HepG2 (cell line): ENCODE results near the gene CIB2. TPM values are rescaled to one million over a fixed set of nuclear protein-coding genes. Genes with fewer than 3 reads are reported as not detected.

Experiments used
- ATAC-seq: fragments of 200-7000 bp; cut with Tn5 transposase; 3 replicates; pipeline ENCODE4 v1.9.1; 2020; ENCODE audit warnings: mild to moderate bottlenecking, moderate library complexity
- BruUV-seq: library from RNA; stranded (reverse); fragments of 400-500 nt; replicated peaks from 2 replicates; lab custom pipeline; 2021; lab: Mats Ljungman, UMichigan
- CTCF ChIA-PET: fragments of 300-600 bp; formaldehyde crosslinking; extraction: SDS; loops from one replicate; lab custom pipeline; 2021; ENCODE audit warnings: low total read pairs, inconsistent platforms, low intra/inter-chr PET ratio; lab: Yijun Ruan, JAX
- POLR2A ChIA-PET: fragments of 350-600 bp; sonication (Branson Sonifier 250); formaldehyde crosslinking; loops from one replicate; lab custom pipeline; 2020; ENCODE audit warnings: antibody characterized with exemption, inconsistent platforms; lab: Yijun Ruan, JAX
- DNase-seq: peaks from one replicate; pipeline ENCODE4 v3.0.0-alpha.2; 2015; ENCODE audit warnings: low spot score
- FAIRE-seq: peaks from 3 replicates; lab custom pipeline; 2011; peaks lifted over from hg19 to GRCh38; lab: Jason Lieb, UNC
- H2AFZ ChIP-seq: one replicate; pipeline ENCODE4 v1.6.1; 2011; ENCODE audit warnings: low read length, inconsistent platforms
- H3K27ac ChIP-seq: fragments of 300-600 bp; 3 replicates; pipeline ENCODE4 v1.8.0; 2011; ENCODE audit warnings: mixed run types, mild to moderate bottlenecking, mixed read lengths, low read length, inconsistent platforms; ENCODE audit not compliant: insufficient read depth; ENCODE audit errors: extremely low read length
- H3K27me3 ChIP-seq, 2 experiments: fragments of 200-600 bp in 1 of 2; 2 replicates in 1 of 2; 3 replicates in 1 of 2; pipeline versions ENCODE4 v1.6.0 to v1.8.0; 2011; ENCODE audit warnings: low read length in 2 of 2, mild to moderate bottlenecking in 2 of 2, moderate library complexity in 2 of 2, inconsistent platforms in 1 of 2; ENCODE audit not compliant: insufficient read depth in 2 of 2, control insufficient read depth in 1 of 2
- H3K36me3 ChIP-seq, 2 experiments: fragments of 200-600 bp in 1 of 2; replicated peaks in 1 of 2; 2 replicates in 1 of 2; 3 replicates in 1 of 2; pipeline versions ENCODE4 v1.5.1 to v1.8.0; 2011; ENCODE audit warnings: low read length in 2 of 2, inconsistent platforms in 1 of 2; ENCODE audit not compliant: insufficient read depth in 2 of 2, control insufficient read depth in 1 of 2
- H3K4me1 ChIP-seq: 2 replicates; pipeline ENCODE4 v1.5.1; 2012; ENCODE audit warnings: low read length, inconsistent platforms; ENCODE audit not compliant: insufficient read depth
- H3K4me2 ChIP-seq: 2 replicates; pipeline ENCODE4 v1.6.0; 2011; ENCODE audit warnings: low read depth, low read length, inconsistent platforms
- H3K4me3 ChIP-seq, 3 experiments: fragments of 200-600 bp in 1 of 3; sonication (generic), shearing (Covaris generic) in 1 of 3; replicated peaks in 1 of 3; 2 replicates each; pipeline ENCODE4 v1.5.1; 2011 to 2016; ENCODE audit warnings: low read length in 3 of 3, inconsistent platforms in 2 of 3, low read depth in 2 of 3, mild to moderate bottlenecking in 2 of 3, control low read depth in 1 of 3, mixed read lengths in 1 of 3; ENCODE audit not compliant: insufficient read depth in 1 of 3
- H3K79me2 ChIP-seq: one replicate; pipeline ENCODE4 v1.6.1; 2011; ENCODE audit warnings: low read length, inconsistent platforms; ENCODE audit not compliant: insufficient read depth
- H3K9ac ChIP-seq: 2 replicates; pipeline ENCODE4 v1.6.0; 2011; ENCODE audit warnings: mild to moderate bottlenecking, low read depth, low read length, inconsistent platforms; ENCODE audit not compliant: insufficient read depth
- H3K9me3 ChIP-seq: 2 replicates; pipeline ENCODE4 v1.5.1; 2012; ENCODE audit warnings: mild to moderate bottlenecking, low read length
- H4K20me1 ChIP-seq: 2 replicates; pipeline ENCODE4 v1.6.0; 2011; ENCODE audit warnings: inconsistent platforms, mild to moderate bottlenecking, low read length, moderate library complexity; ENCODE audit not compliant: insufficient read depth
- AGO1 ChIP-seq: fragments of 200-400 bp; formaldehyde crosslinking; IDR thresholded peaks from 2 replicates; pipeline ENCODE4 v1.6.1; 2017; ENCODE audit warnings: mild to moderate bottlenecking, low read depth, low read length, moderate library complexity; ENCODE audit not compliant: poor library complexity, severe bottlenecking
- CEBPG ChIP-seq: IDR thresholded peaks from 2 replicates; pipeline ENCODE4 v1.6.1; 2016
- FOSL1 ChIP-seq: sonication (generic); formaldehyde crosslinking; IDR thresholded peaks from 2 replicates; pipeline ENCODE4 v1.9.0; 2021; ENCODE audit warnings: missing genetic modification reagents, borderline replicate concordance
- FOXP1 ChIP-seq, 2 experiments: fragments of 450-650 bp in 1 of 2; IDR thresholded peaks; 2 replicates each; pipeline ENCODE4 v1.6.1; 2017 to 2018; ENCODE audit warnings: antibody characterized with exemption in 1 of 2
- HOXA3 ChIP-seq: sonication (generic); formaldehyde crosslinking; IDR thresholded peaks from 2 replicates; pipeline ENCODE4 v1.5.0; 2020; ENCODE audit warnings: missing genetic modification reagents
- JDP2 ChIP-seq: sonication (generic); formaldehyde crosslinking; IDR thresholded peaks from 2 replicates; pipeline ENCODE4 v1.8.1; 2022; ENCODE audit warnings: missing genetic modification reagents, borderline replicate concordance
- KLF6 ChIP-seq: IDR thresholded peaks from 2 replicates; pipeline ENCODE4 v1.8.0; 2016; ENCODE audit warnings: missing biosample characterization, missing genetic modification reagents
- MTA3 ChIP-seq: sonication (generic); formaldehyde crosslinking; IDR thresholded peaks from 2 replicates; pipeline ENCODE4 v1.4.0; 2020; ENCODE audit warnings: missing genetic modification reagents
- MXI1 ChIP-seq: IDR thresholded peaks from 3 replicates; pipeline ENCODE4 v1.6.1; 2012; ENCODE audit warnings: low read depth, low read length, inconsistent platforms, borderline replicate concordance
- NKX3-1 ChIP-seq: sonication (generic); formaldehyde crosslinking; IDR thresholded peaks from 2 replicates; pipeline ENCODE4 v1.5.0; 2020; ENCODE audit warnings: missing genetic modification reagents
- NR2F6 ChIP-seq, 2 experiments: IDR thresholded peaks; 2 replicates each; pipeline ENCODE4 v1.6.1; 2016; ENCODE audit warnings: antibody characterized with exemption in 1 of 2, mild to moderate bottlenecking in 1 of 2
- POLR2AphosphoS2 ChIP-seq: IDR thresholded peaks from 2 replicates; pipeline ENCODE4 v1.6.1; 2011; ENCODE audit warnings: low read depth, low read length, improper control_type of control experiment
- SALL1 ChIP-seq: sonication (generic); formaldehyde crosslinking; IDR thresholded peaks from 2 replicates; pipeline ENCODE4 v1.8.0; 2022; ENCODE audit warnings: mild to moderate bottlenecking, missing genetic modification reagents
- SOX5 ChIP-seq: IDR thresholded peaks from 2 replicates; pipeline ENCODE4 v1.6.1; 2016; ENCODE audit warnings: borderline replicate concordance
- SP5 ChIP-seq: IDR thresholded peaks from 2 replicates; pipeline ENCODE4 v1.6.1; 2016; ENCODE audit warnings: low read depth, borderline replicate concordance
- ZBTB21 ChIP-seq: sonication (generic); formaldehyde crosslinking; IDR thresholded peaks from 2 replicates; pipeline ENCODE4 v1.4.0; 2020; ENCODE audit warnings: missing genetic modification reagents
- ZFY ChIP-seq: sonication (generic); formaldehyde crosslinking; IDR thresholded peaks from 2 replicates; pipeline ENCODE4 v1.4.0; 2020; ENCODE audit warnings: missing genetic modification reagents
- ZNF343 ChIP-seq: sonication (generic); formaldehyde crosslinking; IDR thresholded peaks from 2 replicates; pipeline ENCODE4 v1.4.0; 2020; ENCODE audit warnings: mild to moderate bottlenecking, missing genetic modification reagents
- WGBS: methylation state at CpG from one replicate; pipeline ENCODE4 v1.1.6; 2017; ENCODE audit warnings: low lambda C conversion rate; 5-methylcytosine and 5-hydroxymethylcytosine counted together
- in situ Hi-C: cut with HindIII; loops from 2 replicates; pipeline ENCODE4 v1.10.0; 2017; ENCODE audit warnings: low pct_unique_long_range_greater_than_20kb; ENCODE audit not compliant: extremely low pct_ligation_motif_present
- intact Hi-C: fragments of 100-400 bp; cut with micrococcal nuclease; formaldehyde crosslinking; loops from one replicate; pipeline ENCODE4 v1.10.0; 2022; ENCODE audit not compliant: unreplicated experiment
- polyA plus RNA-seq, 8 experiments: library from polyadenylated mRNA; depleted of rRNA in 3 of 8; stranded (reverse) in 7 of 8; unstranded in 1 of 8; fragments of >200 nt; fragmentation: Illumina TruSeq in 4 of 8; extraction: Trizol in 4 of 8; gene quantifications; 2 replicates each; pipeline versions ENCODE4 v1.2.1 to v1.2.3, GENCODE V29; 2011 to 2016; ENCODE audit warnings: low read depth in 4 of 8, missing spikeins in 1 of 8, mixed read lengths in 1 of 8; ENCODE audit not compliant: insufficient read depth in 1 of 8
- total RNA-seq, 5 experiments: library from RNA; depleted of rRNA; stranded (reverse); fragments of >200 nt; fragmentation: Illumina TruSeq; extraction: Trizol; gene quantifications; 2 replicates each; pipeline ENCODE4 v1.2.3, GENCODE V29; 2016; ENCODE audit warnings: low read depth in 1 of 5
- TF ChIP-seq, protein P1 (sequence below): sonication (generic); formaldehyde crosslinking; conservative IDR thresholded peaks from 2 replicates; pipeline ENCODE4 v1.8.0; 2022; ENCODE audit warnings: low read depth, missing genetic modification reagents
- TF ChIP-seq, protein P2 (sequence below): sonication (generic); formaldehyde crosslinking; IDR thresholded peaks from 2 replicates; pipeline ENCODE4 v1.4.0; 2020; ENCODE audit warnings: missing genetic modification reagents
- TF ChIP-seq, protein P3 (sequence below): sonication (generic); formaldehyde crosslinking; IDR thresholded peaks from 2 replicates; pipeline ENCODE4 v1.8.1; 2023; ENCODE audit warnings: mild to moderate bottlenecking, missing genetic modification reagents, borderline replicate concordance
- TF ChIP-seq, protein P4 (sequence below): sonication (generic); formaldehyde crosslinking; IDR thresholded peaks from 2 replicates; pipeline ENCODE4 v1.4.0; 2020; ENCODE audit warnings: missing genetic modification reagents

CIB2 gene
- total and polyA plus RNA-seq, 2 of the 13 experiments (the other 11 are each of a cell fraction or from before 2014, with no cell fraction given): 1.4 to 1.5 TPM

DNA sequence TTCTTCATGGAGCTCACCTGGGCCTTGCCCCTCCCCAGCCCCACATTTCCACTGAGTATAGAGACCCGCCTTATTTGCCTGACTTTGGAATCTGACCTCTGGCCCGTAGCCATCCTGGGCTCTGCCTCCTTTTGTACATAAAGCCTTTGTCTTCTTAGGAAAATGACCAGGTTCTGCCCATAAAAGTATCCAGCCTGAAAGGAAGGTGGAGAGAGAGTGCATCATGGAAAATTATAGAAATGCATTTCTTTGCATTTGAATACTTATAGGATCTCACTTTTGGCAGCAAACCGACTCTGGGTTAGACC, 42.5 kb downstream of the CIB2 start:
- no peak overlapping the region for H2AFZ ChIP-seq
- no peaks in the 10 kb centered on the region for H3K9me3 ChIP-seq
- H3K79me2 ChIP-seq: no peaks in the 10 kb centered on the region
- 4% methylated on average over 3 of the region's 3 CpGs for WGBS
- H3K27ac ChIP-seq: no peak overlapping the region
- DNase-seq (peak; percentile 61), FAIRE-seq (peak; percentile 66), ATAC-seq (peak; percentile 65)
- H3K4me3 ChIP-seq: no peak overlapping the region
- H3K27me3 ChIP-seq: peaks cover 1 to 8% of the 10 kb centered on the region in 2 experiments; a peak in 3 of 5 replicates
- CTCF ChIA-PET: no interaction called here
- POLR2A ChIA-PET: no interaction called here
- no peak overlapping the region for H3K9ac ChIP-seq
- in situ Hi-C loops: no loop called here
- H3K36me3 ChIP-seq: no peaks in the 10 kb centered on the region
- no TSS peak for BruUV-seq
- no peaks in the 10 kb centered on the region for H4K20me1 ChIP-seq
- peak overlapping the region; percentile 39 for H3K4me2 ChIP-seq
- peaks cover 45% of the 10 kb centered on the region for H3K4me1 ChIP-seq
- intact Hi-C loops: no loop called here
- TF ChIP-seq, protein P1, sequence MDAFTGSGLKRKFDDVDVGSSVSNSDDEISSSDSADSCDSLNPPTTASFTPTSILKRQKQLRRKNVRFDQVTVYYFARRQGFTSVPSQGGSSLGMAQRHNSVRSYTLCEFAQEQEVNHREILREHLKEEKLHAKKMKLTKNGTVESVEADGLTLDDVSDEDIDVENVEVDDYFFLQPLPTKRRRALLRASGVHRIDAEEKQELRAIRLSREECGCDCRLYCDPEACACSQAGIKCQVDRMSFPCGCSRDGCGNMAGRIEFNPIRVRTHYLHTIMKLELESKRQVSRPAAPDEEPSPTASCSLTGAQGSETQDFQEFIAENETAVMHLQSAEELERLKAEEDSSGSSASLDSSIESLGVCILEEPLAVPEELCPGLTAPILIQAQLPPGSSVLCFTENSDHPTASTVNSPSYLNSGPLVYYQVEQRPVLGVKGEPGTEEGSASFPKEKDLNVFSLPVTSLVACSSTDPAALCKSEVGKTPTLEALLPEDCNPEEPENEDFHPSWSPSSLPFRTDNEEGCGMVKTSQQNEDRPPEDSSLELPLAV: no peak
- TF ChIP-seq AGO1: no peak
- no peak for TF ChIP-seq FOXP1 (IDR thresholded peaks at IDR 0.05)
- no peak for TF ChIP-seq FOXP1 (CRISPR knock-in tag; IDR thresholded peaks at IDR 0.05)
- TF ChIP-seq, protein P2, sequence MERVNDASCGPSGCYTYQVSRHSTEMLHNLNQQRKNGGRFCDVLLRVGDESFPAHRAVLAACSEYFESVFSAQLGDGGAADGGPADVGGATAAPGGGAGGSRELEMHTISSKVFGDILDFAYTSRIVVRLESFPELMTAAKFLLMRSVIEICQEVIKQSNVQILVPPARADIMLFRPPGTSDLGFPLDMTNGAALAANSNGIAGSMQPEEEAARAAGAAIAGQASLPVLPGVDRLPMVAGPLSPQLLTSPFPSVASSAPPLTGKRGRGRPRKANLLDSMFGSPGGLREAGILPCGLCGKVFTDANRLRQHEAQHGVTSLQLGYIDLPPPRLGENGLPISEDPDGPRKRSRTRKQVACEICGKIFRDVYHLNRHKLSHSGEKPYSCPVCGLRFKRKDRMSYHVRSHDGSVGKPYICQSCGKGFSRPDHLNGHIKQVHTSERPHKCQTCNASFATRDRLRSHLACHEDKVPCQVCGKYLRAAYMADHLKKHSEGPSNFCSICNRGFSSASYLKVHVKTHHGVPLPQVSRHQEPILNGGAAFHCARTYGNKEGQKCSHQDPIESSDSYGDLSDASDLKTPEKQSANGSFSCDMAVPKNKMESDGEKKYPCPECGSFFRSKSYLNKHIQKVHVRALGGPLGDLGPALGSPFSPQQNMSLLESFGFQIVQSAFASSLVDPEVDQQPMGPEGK (CRISPR knock-in tag): peak; percentile 36; the same call in 1 of the 2 replicates
- TF ChIP-seq SP5 (CRISPR knock-in tag): 0 out of 2 replicates have a peak, but pooled peaks have one; percentile 30
- 0 out of 2 replicates have a peak, but pooled peaks have one; percentile 14 for TF ChIP-seq SALL1 (CRISPR knock-in tag)
- no peak for TF ChIP-seq NKX3-1
- TF ChIP-seq POLR2AphosphoS2: no peak
- no peak for TF ChIP-seq FOSL1
- TF ChIP-seq KLF6 (CRISPR knock-in tag): no peak
- no peak for TF ChIP-seq ZFY (CRISPR knock-in tag)
- TF ChIP-seq CEBPG (CRISPR knock-in tag): no peak
- TF ChIP-seq, protein P3, sequence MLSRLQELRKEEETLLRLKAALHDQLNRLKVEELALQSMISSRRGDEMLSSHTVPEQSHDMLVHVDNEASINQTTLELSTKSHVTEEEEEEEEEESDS: 0 out of 2 replicates have a peak, but pooled peaks have one; percentile 27
- peak; percentile 72; the same call in 1 of the 2 replicates for TF ChIP-seq SOX5 (CRISPR knock-in tag)
- TF ChIP-seq ZNF343 (CRISPR knock-in tag): no peak
- TF ChIP-seq, protein P4, sequence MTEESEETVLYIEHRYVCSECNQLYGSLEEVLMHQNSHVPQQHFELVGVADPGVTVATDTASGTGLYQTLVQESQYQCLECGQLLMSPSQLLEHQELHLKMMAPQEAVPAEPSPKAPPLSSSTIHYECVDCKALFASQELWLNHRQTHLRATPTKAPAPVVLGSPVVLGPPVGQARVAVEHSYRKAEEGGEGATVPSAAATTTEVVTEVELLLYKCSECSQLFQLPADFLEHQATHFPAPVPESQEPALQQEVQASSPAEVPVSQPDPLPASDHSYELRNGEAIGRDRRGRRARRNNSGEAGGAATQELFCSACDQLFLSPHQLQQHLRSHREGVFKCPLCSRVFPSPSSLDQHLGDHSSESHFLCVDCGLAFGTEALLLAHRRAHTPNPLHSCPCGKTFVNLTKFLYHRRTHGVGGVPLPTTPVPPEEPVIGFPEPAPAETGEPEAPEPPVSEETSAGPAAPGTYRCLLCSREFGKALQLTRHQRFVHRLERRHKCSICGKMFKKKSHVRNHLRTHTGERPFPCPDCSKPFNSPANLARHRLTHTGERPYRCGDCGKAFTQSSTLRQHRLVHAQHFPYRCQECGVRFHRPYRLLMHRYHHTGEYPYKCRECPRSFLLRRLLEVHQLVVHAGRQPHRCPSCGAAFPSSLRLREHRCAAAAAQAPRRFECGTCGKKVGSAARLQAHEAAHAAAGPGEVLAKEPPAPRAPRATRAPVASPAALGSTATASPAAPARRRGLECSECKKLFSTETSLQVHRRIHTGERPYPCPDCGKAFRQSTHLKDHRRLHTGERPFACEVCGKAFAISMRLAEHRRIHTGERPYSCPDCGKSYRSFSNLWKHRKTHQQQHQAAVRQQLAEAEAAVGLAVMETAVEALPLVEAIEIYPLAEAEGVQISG (CRISPR knock-in tag): no peak
- no peak for TF ChIP-seq JDP2 (CRISPR knock-in tag)
- no peak for TF ChIP-seq ZBTB21 (CRISPR knock-in tag)
- TF ChIP-seq MXI1: no peak
- TF ChIP-seq HOXA3 (CRISPR knock-in tag): no peak
- TF ChIP-seq MTA3 (CRISPR knock-in tag): no peak
- peak; percentile 68; the same call in 1 of the 2 replicates for TF ChIP-seq NR2F6 (IDR thresholded peaks at IDR 0.05)
- peak; percentile 83 for TF ChIP-seq NR2F6 (CRISPR knock-in tag; IDR thresholded peaks at IDR 0.05)
